Caco-2 (cell line): Measurements from ENCODE around the gene NAA60. TPM values are rescaled to one million over a fixed set of nuclear protein-coding genes. Genes with fewer than 3 reads are reported as not detected.
"Not testable (repeated sequence)": the region's sequence is repeated elsewhere in the genome, so short reads cannot be mapped to it uniquely, and the experiment has no call there.

Experiments used
- BruUV-seq: library from RNA; stranded (reverse); fragments of 400-500 nt; replicated peaks from 2 replicates; lab custom pipeline; 2021; lab: Mats Ljungman, UMichigan
- CTCF ChIA-PET: fragments of 300-600 bp; sonication (Branson Sonifier 250); formaldehyde crosslinking; loops from one replicate; lab custom pipeline; 2022; ENCODE audit warnings: antibody characterized with exemption; lab: Charles Lee
- POLR2A ChIA-PET: fragments of 300-600 bp; sonication (Branson Sonifier 250); formaldehyde crosslinking; loops from one replicate; lab custom pipeline; 2022; ENCODE audit warnings: antibody characterized with exemption; lab: Charles Lee
- DNase-seq, 2 experiments: peaks; one replicate each; pipeline versions ENCODE4 v3.0.0 to v3.0.0-alpha.2; 2020 to 2022
- H3K27me3 ChIP-seq: replicated peaks from 2 replicates; pipeline ENCODE4 v1.6.0; 2011; ENCODE audit warnings: low read length; ENCODE audit not compliant: control insufficient read depth, insufficient read depth
- H3K36me3 ChIP-seq: 2 replicates; pipeline ENCODE4 v1.5.1; 2011; ENCODE audit warnings: low read length; ENCODE audit not compliant: control insufficient read depth, insufficient read depth
- H3K4me1 ChIP-seq: fragments of 250-450 bp; sonication (Bioruptor Pico); 2 replicates; pipeline ENCODE4 v1.5.1; 2020; ENCODE audit warnings: mild to moderate bottlenecking
- H3K4me3 ChIP-seq: 2 replicates; pipeline ENCODE4 v1.5.1; 2011; ENCODE audit warnings: low read depth, mild to moderate bottlenecking, control low read depth, low read length
- H3K9me3 ChIP-seq: fragments of 250-450 bp; sonication (Bioruptor Pico); 2 replicates; pipeline ENCODE4 v1.5.1; 2020; ENCODE audit warnings: mild to moderate bottlenecking, moderate library complexity
- H3K27ac Mint-ChIP-seq: one replicate; pipeline ENCODE4 v1.8.0; 2022; ENCODE audit warnings: mixed read lengths; ENCODE audit not compliant: unreplicated experiment
- H3K27me3 Mint-ChIP-seq: one replicate; pipeline ENCODE4 v1.8.0; 2022; ENCODE audit warnings: mixed read lengths; ENCODE audit not compliant: insufficient read depth, unreplicated experiment
- H3K36me3 Mint-ChIP-seq: one replicate; pipeline ENCODE4 v1.8.0; 2022; ENCODE audit warnings: mild to moderate bottlenecking, mixed read lengths; ENCODE audit not compliant: insufficient read depth, unreplicated experiment
- H3K4me1 Mint-ChIP-seq: one replicate; pipeline ENCODE4 v1.8.0; 2022; ENCODE audit warnings: low read depth, mixed read lengths; ENCODE audit not compliant: unreplicated experiment
- H3K4me3 Mint-ChIP-seq: one replicate; pipeline ENCODE4 v1.8.0; 2022; ENCODE audit warnings: mild to moderate bottlenecking, moderate library complexity, mixed read lengths; ENCODE audit not compliant: unreplicated experiment
- H3K9me3 Mint-ChIP-seq: one replicate; pipeline ENCODE4 v1.8.0; 2022; ENCODE audit warnings: mixed read lengths; ENCODE audit not compliant: unreplicated experiment
- CTCF ChIP-seq, 2 experiments: fragments of 200-600 bp in 1 of 2; IDR thresholded peaks; 1 replicate in 1 of 2; 2 replicates in 1 of 2; pipeline versions ENCODE4 v1.5.1 to v1.8.0; 2011 to 2022; ENCODE audit warnings: antibody characterized with exemption in 1 of 2, control low read depth in 1 of 2, inconsistent platforms in 1 of 2, low read depth in 1 of 2, low read length in 1 of 2, mild to moderate bottlenecking in 1 of 2, moderate library complexity in 1 of 2; ENCODE audit not compliant: insufficient read depth in 1 of 2, severe bottlenecking in 1 of 2, unreplicated experiment in 1 of 2
- intact Hi-C: fragments of 100-400 bp; cut with micrococcal nuclease; formaldehyde crosslinking; loops from one replicate; pipeline ENCODE4 v1.10.0; 2022; ENCODE audit not compliant: unreplicated experiment
- total RNA-seq: library from RNA; stranded (reverse); gene quantifications from 2 replicates; pipeline ENCODE4 v1.2.3, GENCODE V29; 2022

The NAA60 gene
- total RNA-seq, 1 experiment from 2014 or later, result 92.8 TPM

GRCh38 chr16:3498988-3499387 lies 55.5 kb downstream of the NAA60 start:
- TF ChIP-seq CTCF (IDR thresholded peaks at IDR 0.05; ENCODE audit: insufficient read depth in 1 of 2, low read depth in 1 of 2, low read length in 1 of 2, severe bottlenecking in 1 of 2, unreplicated experiment in 1 of 2), result no peak
- Histone ChIP-seq H3K9me3 (no peaks in the 10 kb centered on the region), H3K4me3 (no peak overlapping the region), H3K36me3 (no peaks in the 10 kb centered on the region), H3K4me1 (no peaks in the 10 kb centered on the region), H3K27me3 (no peaks in the 10 kb centered on the region)
- Mint-ChIP-seq H3K27ac (no peak overlapping the region), H3K36me3 (no peaks in the 10 kb centered on the region), H3K4me3 (no peak overlapping the region), H3K27me3 (no peaks in the 10 kb centered on the region), H3K4me1 (no peaks in the 10 kb centered on the region), H3K9me3 (no peaks in the 10 kb centered on the region)
- no TSS peak for BruUV-seq
- CTCF ChIA-PET, result no interaction called here
- intact Hi-C loops, result no loop called here
- DNase-seq, result no peak
- POLR2A ChIA-PET, result no interaction called here

GRCh38 chr16:3501412-3501761 lies 57.9 kb downstream of the NAA60 start:
- intact Hi-C loops, result not testable (repeated sequence)

GRCh38 chr16:3501783-3502400 lies 58.4 kb downstream of the NAA60 start:
- no TSS peak for BruUV-seq
- no peaks in the 10 kb centered on the region for H3K9me3 Mint-ChIP-seq

More at GRCh38 chr16:3501412-3501761, 57.9 kb downstream of the NAA60 start:
- BruUV-seq, H3K36me3 Mint-ChIP-seq, H3K9me3 Mint-ChIP-seq, H3K9me3 ChIP-seq, DNase-seq, H3K27me3 Mint-ChIP-seq, H3K27me3 ChIP-seq, H3K4me1 Mint-ChIP-seq, H3K36me3 ChIP-seq, H3K4me1 ChIP-seq, POLR2A ChIA-PET: not testable (repeated sequence)
- peak overlapping the region; percentile 58 for H3K4me3 ChIP-seq
- CTCF ChIA-PET, result interaction anchor here (1.0 to 1.2 kb wide), 2 partner anchors 11 to 218 kb away, joined by 3 read pairs; partner anchors contain the start of gene ZNF263
- H3K27ac Mint-ChIP-seq, result peak overlapping the region; percentile 83
- peak overlapping the region; percentile 77 for H3K4me3 Mint-ChIP-seq

More at GRCh38 chr16:3501783-3502400, 58.4 kb downstream of the NAA60 start:
- Mint-ChIP-seq H3K4me1 (no peaks in the 10 kb centered on the region), H3K36me3 (no peaks in the 10 kb centered on the region), H3K27me3 (no peaks in the 10 kb centered on the region), H3K27ac (no peak overlapping the region), H3K4me3 (peak overlapping the region; percentile 77)
- ChIA-PET POLR2A (no interaction called here), CTCF (interaction anchor here (1.0 to 1.2 kb wide), 2 partner anchors 11 to 218 kb away, joined by 3 read pairs; partner anchors contain the start of gene ZNF263)
- H3K4me1 ChIP-seq, result no peaks in the 10 kb centered on the region
- no peak for DNase-seq
- TF ChIP-seq CTCF (IDR thresholded peaks at IDR 0.05; ENCODE audit: insufficient read depth in 1 of 2, low read depth in 1 of 2, low read length in 1 of 2, severe bottlenecking in 1 of 2, unreplicated experiment in 1 of 2), result no peak
- H3K27me3 ChIP-seq, result no peaks in the 10 kb centered on the region
- peak overlapping the region; percentile 58 for H3K4me3 ChIP-seq
- H3K9me3 ChIP-seq, result no peaks in the 10 kb centered on the region
- intact Hi-C loops, result no loop called here
- H3K36me3 ChIP-seq, result no peaks in the 10 kb centered on the region
